Iris pigment epithelial cell (primary cell): ENCODE data around the gene SEMA7A.
A peak's percentile ranks its signal among the peaks of the same experiment; 100 is the strongest.

Experiments
- DNase-seq: peaks from one replicate; pipeline ENCODE4 v3.0.0-alpha.2; 2011; ENCODE audit warnings: low read depth

SEMA7A gene

GRCh38 chr15:74451861-74452835 lies 18.4 kb upstream of the SEMA7A start:
- DNase-seq: no peak

- no peak for DNase-seq
Measured at GRCh38 chr15:74451322-74451721, 17.6 kb upstream of the SEMA7A start.

GRCh38 chr15:74449643-74450205 lies 16.0 kb upstream of the SEMA7A start:
- DNase-seq: no peak

GRCh38 chr15:74449095-74449494 lies 15.3 kb upstream of the SEMA7A start:
- no peak for DNase-seq

- DNase-seq: no peak
Measured at GRCh38 chr15:74445816-74446763, 12.3 kb upstream of the SEMA7A start.

GRCh38 chr15:74444106-74445062 lies 10.6 kb upstream of the SEMA7A start:
- no peak for DNase-seq

GRCh38 chr15:74443100-74443909 lies 9.5 kb upstream of the SEMA7A start:
- DNase-seq: peak; percentile 32

- DNase-seq: no peak
Measured at GRCh38 chr15:74442604-74443003, 8.8 kb upstream of the SEMA7A start.

GRCh38 chr15:74442063-74442462 lies 8.3 kb upstream of the SEMA7A start:
- DNase-seq: no peak

- no peak for DNase-seq
Measured at GRCh38 chr15:74441248-74441941, 7.6 kb upstream of the SEMA7A start.

GRCh38 chr15:74438721-74439316 lies 5.1 kb upstream of the SEMA7A start:
- DNase-seq: peak; percentile 67

- DNase-seq: no peak
Measured at GRCh38 chr15:74438206-74438605, 4.4 kb upstream of the SEMA7A start.

- DNase-seq: peak; percentile 13
Measured at GRCh38 chr15:74434263-74435136, 742 bp upstream of the SEMA7A start.

GRCh38 chr15:74432968-74433591 lies 678 bp downstream of the SEMA7A start:
- no peak for DNase-seq

GRCh38 chr15:74432271-74432967 lies 1.3 kb downstream of the SEMA7A start:
- DNase-seq: no peak

- no peak for DNase-seq
Measured at GRCh38 chr15:74431645-74432044, 2.1 kb downstream of the SEMA7A start.

GRCh38 chr15:74431116-74431515 lies 2.6 kb downstream of the SEMA7A start:
- no peak for DNase-seq
